Gastrocnemius medialis (tissue), 4 donors: ENCODE data around the gene ACADM. TPM values are rescaled to one million over a fixed set of nuclear protein-coding genes. Genes with fewer than 3 reads are reported as not detected.
"Not testable (repeated sequence)": the region's sequence is repeated elsewhere in the genome, so short reads cannot be mapped to it uniquely, and the experiment has no call there.

Source experiments
- ATAC-seq, 2 donors: fragments of 150-250 bp; one replicate each; pipeline ENCODE4 v1.9.1; 2016
- DNase-seq, 2 donors: peaks; one replicate each; pipeline ENCODE4 v3.0.0-alpha.2; 2019
- H3K27ac ChIP-seq, 4 donors: fragments of 200-600 bp; sonication (generic); 1 replicate in 1 of 4; 2 replicates in 3 of 4; pipeline ENCODE4 v1.5.1; 2016 to 2018; ENCODE audit warnings: mild to moderate bottlenecking in 2 of 4, moderate library complexity in 1 of 4
- H3K27me3 ChIP-seq, 3 donors: fragments of 200-600 bp; sonication (generic) in 2 of 3; 1 replicate in 1 of 3; 2 replicates in 2 of 3; pipeline versions ENCODE4 v1.5.1 to v1.6.0; 2016 to 2019; ENCODE audit warnings: mild to moderate bottlenecking in 1 of 3, moderate library complexity in 1 of 3
- H3K36me3 ChIP-seq, 2 donors: fragments of 200-600 bp; sonication (generic) in 1 of 2; one replicate each; pipeline ENCODE4 v1.5.1; 2017 to 2018
- H3K4me1 ChIP-seq, 2 donors: fragments of 200-600 bp; sonication (generic) in 1 of 2; one replicate each; pipeline ENCODE4 v1.5.1; 2016 to 2017; ENCODE audit warnings: mild to moderate bottlenecking in 2 of 2
- H3K4me3 ChIP-seq, 4 donors: fragments of 200-600 bp; sonication (generic) in 3 of 4; 1 replicate in 1 of 4; 2 replicates in 3 of 4; pipeline ENCODE4 v1.5.1; 2016 to 2019; ENCODE audit warnings: mild to moderate bottlenecking in 2 of 4
- H3K9me3 ChIP-seq, 3 donors: fragments of 200-600 bp; sonication (generic) in 2 of 3; 1 replicate in 1 of 3; 2 replicates in 2 of 3; pipeline ENCODE4 v1.5.1; 2016 to 2019
- CTCF ChIP-seq, 5 experiments: fragments of 450-650 bp in 3 of 5; fragments of 200-600 bp in 2 of 5; sonication (generic) in 2 of 5; IDR thresholded peaks in 4 of 5; conservative IDR thresholded peaks in 1 of 5; 1 replicate in 4 of 5; 2 replicates in 1 of 5; pipeline ENCODE4 v1.5.1; 2016 to 2019; ENCODE audit warnings: antibody characterized with exemption in 5 of 5, mild to moderate bottlenecking in 3 of 5, moderate library complexity in 3 of 5
- POLR2A ChIP-seq, 2 donors: fragments of 450-650 bp; IDR thresholded peaks; one replicate each; pipeline ENCODE4 v1.6.1; 2017; ENCODE audit warnings: antibody characterized with exemption in 2 of 2, mild to moderate bottlenecking in 2 of 2, moderate library complexity in 2 of 2
- in situ Hi-C, 4 donors: fragments of 200-750 bp; cut with MboI; loops; one replicate each; pipeline versions ENCODE4 v1.15.0 to v1.8.0; 2017; ENCODE audit warnings: low sequenced_read_pairs in 4 of 4
- intact Hi-C: fragments of 100-400 bp; cut with DNase I; formaldehyde crosslinking; loops from one replicate; pipeline ENCODE4 v1.15.1; 2023; ENCODE audit warnings: low total_unique reads
- total RNA-seq, 4 donors: library from RNA; depleted of rRNA; stranded (reverse); fragments of >200 nt; gene quantifications; one replicate each; pipeline versions ENCODE4 v1.1.0 to v1.2.3, GENCODE V29; 2016

The ACADM gene
- total RNA-seq, 4 donors from 2014 or later: 92.4 to 128 (median 111) TPM

DNA sequence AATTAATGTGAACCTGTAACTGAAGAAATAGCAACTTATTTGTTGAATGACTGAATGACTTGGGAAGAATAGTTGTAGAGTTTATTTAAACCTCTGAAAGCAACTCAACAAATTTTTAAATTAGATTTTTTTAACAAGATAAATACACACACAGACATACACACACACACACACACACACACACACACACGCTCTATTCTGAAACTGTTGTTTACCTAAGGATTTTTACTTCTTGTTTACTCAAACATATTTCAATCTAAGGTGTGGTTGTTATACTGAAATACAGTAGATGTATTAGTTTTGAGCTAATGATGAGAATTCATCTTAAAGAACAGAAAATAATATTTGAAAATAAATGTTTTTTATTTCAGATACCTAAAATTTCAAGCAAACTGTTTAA lies 11.5 kb downstream of the ACADM start:
- H3K4me3 ChIP-seq: no peak overlapping the region
- peaks cover 4 to 67% of the 10 kb centered on the region in 2 donors for H3K36me3 ChIP-seq
- no peak overlapping the region for H3K27ac ChIP-seq
- no peaks in the 10 kb centered on the region for H3K9me3 ChIP-seq
- no peaks in the 10 kb centered on the region for H3K27me3 ChIP-seq
- in situ Hi-C loops (no loop called here), intact Hi-C loops (no loop called here)
- ATAC-seq: no peak
- H3K4me1 ChIP-seq: peaks cover 9 to 20% of the 10 kb centered on the region in 2 donors
- TF ChIP-seq CTCF (IDR thresholded peaks at IDR 0.05 in 4 of 5, conservative IDR thresholded peaks at IDR 0.05 in 1 of 5) (no peak), POLR2A (IDR thresholded peaks at IDR 0.05) (no peak)
- DNase-seq: no peak

DNA sequence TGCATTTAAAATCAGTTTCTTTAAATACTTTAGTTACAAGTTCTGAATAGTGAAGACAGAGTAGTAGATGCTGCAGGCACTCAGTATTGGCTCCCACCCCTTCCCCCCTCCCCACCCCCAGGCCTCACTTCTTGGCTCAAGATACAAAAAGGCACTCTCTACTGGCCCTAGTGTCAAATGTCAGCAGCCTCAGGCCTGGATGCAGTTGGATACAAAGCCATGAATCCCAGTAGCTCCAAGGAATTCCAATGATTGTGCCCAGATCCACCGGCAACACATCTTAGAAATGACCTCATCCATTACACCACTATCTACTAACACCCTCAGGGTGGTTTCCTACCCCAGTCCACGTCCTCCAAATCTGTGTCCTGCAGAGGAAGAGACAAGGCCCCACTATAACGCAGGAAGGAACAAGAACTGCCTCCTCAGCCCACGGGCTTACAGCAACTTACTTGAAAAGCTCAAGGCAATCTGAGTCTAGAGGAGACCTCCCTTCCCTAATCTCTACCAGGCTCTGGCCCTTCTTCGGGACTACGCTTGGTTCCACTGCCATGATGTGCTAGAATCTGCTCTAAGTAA lies 17.6 kb downstream of the ACADM start:
- in situ Hi-C loops (no loop called here), intact Hi-C loops (no loop called here)
- TF ChIP-seq CTCF (IDR thresholded peaks at IDR 0.05 in 4 of 5, conservative IDR thresholded peaks at IDR 0.05 in 1 of 5) (no peak), POLR2A (IDR thresholded peaks at IDR 0.05) (no peak)
- no peak overlapping the region for H3K4me3 ChIP-seq
- peaks cover 0 to 85% of the 10 kb centered on the region in 2 donors for H3K36me3 ChIP-seq
- no peaks in the 10 kb centered on the region for H3K9me3 ChIP-seq
- no peak overlapping the region for H3K27ac ChIP-seq
- ATAC-seq (no peak), DNase-seq (no peak)
- H3K27me3 ChIP-seq: no peaks in the 10 kb centered on the region
- H3K4me1 ChIP-seq: no peaks in the 10 kb centered on the region

DNA sequence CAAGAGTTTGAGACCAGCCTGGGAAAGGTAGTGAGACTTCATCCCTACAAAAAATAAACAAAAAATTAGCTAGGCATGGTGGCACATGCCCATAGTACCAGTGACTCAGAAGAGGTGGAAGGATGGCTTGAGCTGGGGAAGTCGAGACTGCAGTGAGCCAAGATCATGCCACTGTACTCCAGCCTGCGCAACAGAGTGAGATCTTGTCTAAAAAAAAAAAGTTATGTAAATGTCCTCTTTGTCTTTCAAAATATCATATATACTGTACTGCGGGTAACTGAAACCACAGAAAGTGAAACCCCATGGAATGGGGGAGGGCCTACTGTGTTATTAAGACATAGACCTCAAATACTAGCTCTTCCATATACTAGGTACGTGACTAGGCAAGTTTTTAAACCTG lies 20.8 kb downstream of the ACADM start:
- in situ Hi-C loops: no loop called here
- Histone ChIP-seq H3K27ac (no peak overlapping the region), H3K9me3 (no peaks in the 10 kb centered on the region), H3K27me3 (no peaks in the 10 kb centered on the region), H3K36me3 (peaks cover 0 to 56% of the 10 kb centered on the region in 2 donors), H3K4me3 (no peak overlapping the region), H3K4me1 (no peaks in the 10 kb centered on the region)
- intact Hi-C loops: no loop called here
- TF ChIP-seq CTCF (IDR thresholded peaks at IDR 0.05 in 4 of 5, conservative IDR thresholded peaks at IDR 0.05 in 1 of 5): no peak
- no peak for ATAC-seq
- no peak for DNase-seq

- DNase-seq, H3K4me3 ChIP-seq, H3K4me1 ChIP-seq, H3K27ac ChIP-seq, in situ Hi-C loops, ATAC-seq, H3K9me3 ChIP-seq, H3K27me3 ChIP-seq, intact Hi-C loops: not testable (repeated sequence)
- H3K36me3 ChIP-seq: peaks cover 0 to 44% of the 10 kb centered on the region in 2 donors
Observed at GRCh38 chr1:75757210-75757609, 32.7 kb downstream of the ACADM start.

DNA sequence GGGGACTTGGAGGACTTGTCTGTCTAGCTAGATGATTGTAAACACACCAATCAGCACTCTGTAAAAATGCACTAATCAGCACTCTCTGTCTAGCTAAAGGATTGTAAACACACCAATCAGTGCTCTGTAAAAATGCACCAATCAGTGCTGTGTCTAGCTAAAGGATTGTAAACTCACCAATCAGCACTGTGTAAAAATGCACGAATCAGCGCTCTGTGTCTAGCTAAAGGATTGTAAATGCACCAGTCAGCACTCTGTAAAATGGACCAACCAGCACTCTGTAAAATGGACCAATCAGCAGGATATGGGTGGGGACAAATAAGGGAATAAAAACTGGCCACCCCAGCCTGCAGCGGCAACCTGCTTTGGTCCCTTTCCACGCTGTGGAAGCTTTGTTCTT lies 34.0 kb downstream of the ACADM start:
- H3K36me3 ChIP-seq: peaks cover 0 to 38% of the 10 kb centered on the region in 2 donors
- ATAC-seq, in situ Hi-C loops, H3K9me3 ChIP-seq, H3K27me3 ChIP-seq, H3K27ac ChIP-seq, H3K4me3 ChIP-seq, H3K4me1 ChIP-seq, intact Hi-C loops, DNase-seq: not testable (repeated sequence)

DNA sequence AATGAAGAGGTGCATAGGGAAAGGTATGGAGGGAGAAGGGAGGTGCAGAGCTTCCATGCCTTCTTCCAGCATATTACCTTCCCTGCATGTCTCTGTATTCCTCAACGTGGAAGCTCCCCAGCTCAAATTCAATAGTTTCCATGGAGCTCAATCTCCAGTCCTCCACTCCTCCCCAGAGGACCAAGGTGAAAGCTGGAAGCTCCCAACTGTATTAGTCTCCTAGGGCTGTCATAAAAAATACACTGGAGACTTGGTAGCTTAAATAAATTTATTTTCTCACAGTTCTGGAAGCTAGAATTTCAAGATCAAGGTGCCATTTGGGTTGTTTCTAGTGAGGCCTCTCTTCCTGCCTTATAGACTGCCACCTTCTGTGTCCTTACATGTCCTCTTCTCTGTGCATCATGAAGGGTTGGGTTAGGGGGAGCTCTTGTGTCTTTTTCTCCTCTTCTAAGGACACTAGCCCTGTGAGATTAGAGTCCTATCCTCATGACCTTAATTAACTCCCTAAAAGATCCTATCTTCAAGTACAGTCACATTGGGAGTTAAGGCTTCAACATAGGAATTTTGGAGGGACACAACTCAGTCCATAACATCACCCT lies 39.6 kb downstream of the ACADM start:
- Histone ChIP-seq H3K4me1 (no peaks in the 10 kb centered on the region), H3K9me3 (no peaks in the 10 kb centered on the region), H3K27ac (no peak overlapping the region), H3K36me3 (peaks cover 0 to 10% of the 10 kb centered on the region in 2 donors), H3K27me3 (no peaks in the 10 kb centered on the region), H3K4me3 (no peak overlapping the region)
- DNase-seq (no peak), ATAC-seq (no peak)
- intact Hi-C loops (no loop called here), in situ Hi-C loops (no loop called here)
- TF ChIP-seq POLR2A (IDR thresholded peaks at IDR 0.05) (no peak), CTCF (IDR thresholded peaks at IDR 0.05 in 4 of 5, conservative IDR thresholded peaks at IDR 0.05 in 1 of 5) (no peak)
